GM18505 (cell line): ENCODE measurements around the gene PRSS53.

Experiments used
- ATAC-seq: cut with Tn5 transposase; IDR thresholded peaks from one replicate; pipeline ENCODE4 v1.9.1; 2021; ENCODE audit not compliant: unreplicated experiment
- POLR2A ChIP-seq: IDR thresholded peaks from 4 replicates; pipeline ENCODE4 v1.6.1; 2011; ENCODE audit warnings: borderline replicate concordance; ENCODE audit not compliant: insufficient read depth, insufficient read length; ENCODE audit errors: extremely low read depth

The PRSS53 gene

GRCh38 chr16:31073142-31073969 lies 15.4 kb downstream of the PRSS53 start:
- no peak for TF ChIP-seq POLR2A
- peak; percentile 51 for ATAC-seq

- no peak for TF ChIP-seq POLR2A
These were observed 16.1 kb downstream of the PRSS53 start for GRCh38 chr16:31072540-31073141.

GRCh38 chr16:31071861-31072260 lies 16.9 kb downstream of the PRSS53 start:
- TF ChIP-seq POLR2A, result no peak
- ATAC-seq, result no peak

More at GRCh38 chr16:31072540-31073141, 16.1 kb downstream of the PRSS53 start:
- peak; percentile 2 for ATAC-seq

- no peak for TF ChIP-seq POLR2A
- ATAC-seq, result no peak
These were observed 21.4 kb downstream of the PRSS53 start for GRCh38 chr16:31067342-31067741.

- no peak for TF ChIP-seq POLR2A
- no peak for ATAC-seq
These were observed 23.8 kb downstream of the PRSS53 start for GRCh38 chr16:31064882-31065461.

- no peak for ATAC-seq
- no peak for TF ChIP-seq POLR2A
These were observed 24.7 kb downstream of the PRSS53 start for GRCh38 chr16:31063843-31064611.

- TF ChIP-seq POLR2A, result no peak
- no peak for ATAC-seq
These were observed 25.3 kb downstream of the PRSS53 start for GRCh38 chr16:31063495-31063842.

GRCh38 chr16:31061813-31062440 lies 26.8 kb downstream of the PRSS53 start:
- ATAC-seq, result no peak
- TF ChIP-seq POLR2A, result no peak

GRCh38 chr16:31061126-31061812 lies 27.5 kb downstream of the PRSS53 start:
- TF ChIP-seq POLR2A, result no peak
- no peak for ATAC-seq

GRCh38 chr16:31055613-31056012 lies 33.1 kb downstream of the PRSS53 start:
- no peak for ATAC-seq

GRCh38 chr16:31052114-31052513 lies 36.6 kb downstream of the PRSS53 start:
- TF ChIP-seq POLR2A, result no peak
- ATAC-seq, result no peak

More at GRCh38 chr16:31055613-31056012, 33.1 kb downstream of the PRSS53 start:
- TF ChIP-seq POLR2A, result no peak

GRCh38 chr16:31050280-31051030 lies 38.3 kb downstream of the PRSS53 start:
- no peak for ATAC-seq
- no peak for TF ChIP-seq POLR2A
